Measurements from ENCODE around the gene ZC3H4.

- TF ChIP-seq CTCF (conservative IDR thresholded peaks at IDR 0.05; ENCODE audit: low read length): no peak
- TF ChIP-seq EZH2phosphoT487 (IDR thresholded peaks at IDR 0.05; ENCODE audit: borderline replicate concordance): no peak
Measured at GRCh38 chr19:47063874-47064273, 49.7 kb downstream of the ZC3H4 start.

Measured in Loucy (cell line).